Measurements from ENCODE around the gene TESK2. TPM values are rescaled to one million over a fixed set of nuclear protein-coding genes. Genes with fewer than 3 reads are reported as not detected.

TESK2 gene
- polyA plus RNA-seq, 1 donor from 2014 or later, result 0.51 TPM

- H3K4me2 ChIP-seq (ENCODE audit: low read length), result no peak overlapping the region
- no peaks in the 10 kb centered on the region for H3K9me2 ChIP-seq (ENCODE audit: insufficient read depth, low read length)
- H3K9me3 ChIP-seq (ENCODE audit: low read length), result no peaks in the 10 kb centered on the region
- H3K4me3 ChIP-seq (ENCODE audit: low read length), result no peak overlapping the region
- no peaks in the 10 kb centered on the region for H4K20me1 ChIP-seq (ENCODE audit: insufficient read depth)
- H3K27me3 ChIP-seq (ENCODE audit: insufficient read depth, low read depth, low read length), result no peaks in the 10 kb centered on the region
- no peak overlapping the region for H2AFZ ChIP-seq (ENCODE audit: low read depth, low read length)
- no peaks in the 10 kb centered on the region for H3K79me2 ChIP-seq (replicated peaks; ENCODE audit: insufficient read depth, low read length)
- H3K36me3 ChIP-seq (ENCODE audit: insufficient read depth, low read length), result no peaks in the 10 kb centered on the region
- TF ChIP-seq MXI1 (conservative IDR thresholded peaks at IDR 0.05; ENCODE audit: poor library complexity, severe bottlenecking), result no peak
- TF ChIP-seq SMC3 (conservative IDR thresholded peaks at IDR 0.05; ENCODE audit: poor library complexity), result no peak
- no peak for TF ChIP-seq TAF1 (IDR thresholded peaks at IDR 0.05; ENCODE audit: low read depth)
- no peak for TF ChIP-seq RAD21 (conservative IDR thresholded peaks at IDR 0.05)
- no peak for TF ChIP-seq EP300 (conservative IDR thresholded peaks at IDR 0.05; ENCODE audit: poor library complexity, severe bottlenecking)
- no peak for TF ChIP-seq CTCF (IDR thresholded peaks at IDR 0.05; ENCODE audit: poor library complexity, severe bottlenecking)
- TF ChIP-seq EZH2 (IDR thresholded peaks at IDR 0.05; ENCODE audit: borderline replicate concordance, insufficient read depth, low read length, poor library complexity, severe bottlenecking), result no peak
- TF ChIP-seq POLR2AphosphoS5 (IDR thresholded peaks at IDR 0.05), result no peak
- no peak for TF ChIP-seq REST (IDR thresholded peaks at IDR 0.05; ENCODE audit: borderline replicate concordance)
- H3K27ac ChIP-seq (ENCODE audit: low read length), result no peak overlapping the region
- no peaks in the 10 kb centered on the region for H3F3A ChIP-seq (ENCODE audit: insufficient read depth, low read length, poor library complexity, severe bottlenecking)
- no peak overlapping the region for H3K9ac ChIP-seq (ENCODE audit: low read length)
Observed at GRCh38 chr1:45535988-45536766, 45.2 kb upstream of the TESK2 start.

GRCh38 chr1:45531873-45532272, 40.9 kb upstream of the TESK2 start:
- Histone ChIP-seq H3K79me2 (replicated peaks; ENCODE audit: insufficient read depth, low read length) (no peaks in the 10 kb centered on the region), H3K27ac (ENCODE audit: low read length) (no peak overlapping the region), H3K36me3 (ENCODE audit: insufficient read depth, low read length) (no peaks in the 10 kb centered on the region), H3K4me2 (ENCODE audit: low read length) (no peak overlapping the region), H2AFZ (ENCODE audit: low read depth, low read length) (no peak overlapping the region), H3K4me3 (ENCODE audit: low read length) (no peak overlapping the region), H3K9ac (ENCODE audit: low read length) (no peak overlapping the region), H4K20me1 (ENCODE audit: insufficient read depth) (no peaks in the 10 kb centered on the region), H3K27me3 (ENCODE audit: insufficient read depth, low read depth, low read length) (no peaks in the 10 kb centered on the region), H3K9me3 (ENCODE audit: low read length) (no peaks in the 10 kb centered on the region), H3F3A (ENCODE audit: insufficient read depth, low read length, poor library complexity, severe bottlenecking) (no peaks in the 10 kb centered on the region), H3K9me2 (ENCODE audit: insufficient read depth, low read length) (no peaks in the 10 kb centered on the region)
- TF ChIP-seq CTCF (IDR thresholded peaks at IDR 0.05; ENCODE audit: poor library complexity, severe bottlenecking) (no peak), EZH2 (IDR thresholded peaks at IDR 0.05; ENCODE audit: borderline replicate concordance, insufficient read depth, low read length, poor library complexity, severe bottlenecking) (no peak), TAF1 (IDR thresholded peaks at IDR 0.05; ENCODE audit: low read depth) (no peak), EP300 (conservative IDR thresholded peaks at IDR 0.05; ENCODE audit: poor library complexity, severe bottlenecking) (no peak), REST (IDR thresholded peaks at IDR 0.05; ENCODE audit: borderline replicate concordance) (no peak), POLR2AphosphoS5 (IDR thresholded peaks at IDR 0.05) (no peak), RAD21 (conservative IDR thresholded peaks at IDR 0.05) (no peak), MXI1 (conservative IDR thresholded peaks at IDR 0.05; ENCODE audit: poor library complexity, severe bottlenecking) (no peak), SMC3 (conservative IDR thresholded peaks at IDR 0.05; ENCODE audit: poor library complexity) (no peak)

All from neural cell (in vitro differentiated cells).